ENCODE measurements around the gene TNS1.

Gene TNS1

GRCh38 chr2:217806482-217806765 lies 196.4 kb downstream of the TNS1 start:
- DNase-seq: no peak
- in situ Hi-C loops (cut with HindIII; ENCODE audit: low pct_ligation_motif_present, low pct_unique_long_range_greater_than_20kb, low sequenced_read_pairs): no loop called here

- in situ Hi-C loops (cut with HindIII; ENCODE audit: low pct_ligation_motif_present, low pct_unique_long_range_greater_than_20kb, low sequenced_read_pairs): no loop called here
- DNase-seq: no peak
Measured at GRCh38 chr2:217805668-217806481, 196.9 kb downstream of the TNS1 start.

DNA sequence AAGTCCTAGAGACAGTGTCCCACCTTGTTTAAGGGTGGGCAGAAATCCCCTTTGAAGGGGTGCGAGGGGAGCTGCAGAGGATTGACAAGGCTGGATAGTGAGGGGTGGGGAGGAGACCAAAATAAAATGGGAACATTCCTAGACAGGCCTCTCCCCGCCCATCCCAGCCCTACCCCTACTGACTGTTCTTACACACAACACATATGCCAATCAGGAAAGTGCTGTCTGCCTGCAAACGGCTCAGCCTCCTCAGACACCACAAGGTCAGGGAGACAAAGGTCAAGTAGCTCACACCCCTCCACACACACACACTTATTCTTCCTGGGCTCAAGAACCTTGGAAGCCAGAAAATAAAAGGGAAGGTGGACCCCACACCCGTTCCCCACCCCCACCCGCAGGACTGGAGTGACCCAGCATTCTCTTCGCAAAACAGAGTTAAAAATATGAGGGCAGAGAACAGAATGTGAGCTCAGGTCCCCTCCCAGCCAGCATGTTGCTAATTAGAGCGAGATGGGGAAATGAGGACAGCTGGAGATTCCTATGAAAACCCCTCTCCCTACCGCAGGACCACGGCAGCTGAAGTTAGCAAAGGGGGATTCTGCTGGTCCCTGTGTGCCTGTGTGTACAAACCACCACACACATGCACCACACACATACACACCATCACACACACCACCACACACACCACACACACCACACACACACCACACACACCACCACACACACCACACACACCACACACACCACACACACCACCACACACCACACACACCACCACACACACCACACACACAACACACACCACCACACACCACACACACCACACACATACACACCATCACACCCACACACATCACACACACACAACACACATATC lies 197.8 kb downstream of the TNS1 start:
- no peak for DNase-seq
- in situ Hi-C loops (cut with HindIII; ENCODE audit: low pct_ligation_motif_present, low pct_unique_long_range_greater_than_20kb, low sequenced_read_pairs): no loop called here

DNA sequence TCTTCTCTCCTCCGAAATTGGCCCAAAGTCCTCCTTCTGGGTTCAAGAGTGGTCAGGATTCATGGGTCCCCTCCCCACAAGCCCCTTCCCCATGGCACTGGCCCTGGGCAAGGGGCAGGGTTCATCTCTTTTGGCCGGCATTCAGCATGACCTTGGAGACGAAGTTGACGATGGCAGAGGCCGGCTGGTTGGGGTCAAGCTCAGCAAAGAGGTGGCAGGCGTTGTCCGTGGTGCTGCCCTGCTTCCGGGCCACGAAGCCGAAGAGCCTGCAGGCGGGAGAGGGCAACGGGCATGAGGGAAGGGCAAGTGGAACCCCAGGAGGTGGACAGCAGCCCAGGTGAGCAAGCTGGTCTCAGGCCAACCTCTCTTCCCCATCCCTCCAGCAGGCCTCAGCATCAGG lies 198.5 kb downstream of the TNS1 start:
- in situ Hi-C loops (cut with HindIII; ENCODE audit: low pct_ligation_motif_present, low pct_unique_long_range_greater_than_20kb, low sequenced_read_pairs): no loop called here
- DNase-seq: no peak

- DNase-seq: no peak
- in situ Hi-C loops (cut with HindIII; ENCODE audit: low pct_ligation_motif_present, low pct_unique_long_range_greater_than_20kb, low sequenced_read_pairs): no loop called here
Measured at GRCh38 chr2:217803653-217803960, 199.2 kb downstream of the TNS1 start.

GRCh38 chr2:217802876-217803652 lies 199.7 kb downstream of the TNS1 start:
- in situ Hi-C loops (cut with HindIII; ENCODE audit: low pct_ligation_motif_present, low pct_unique_long_range_greater_than_20kb, low sequenced_read_pairs): no loop called here
- DNase-seq: no peak

DNA sequence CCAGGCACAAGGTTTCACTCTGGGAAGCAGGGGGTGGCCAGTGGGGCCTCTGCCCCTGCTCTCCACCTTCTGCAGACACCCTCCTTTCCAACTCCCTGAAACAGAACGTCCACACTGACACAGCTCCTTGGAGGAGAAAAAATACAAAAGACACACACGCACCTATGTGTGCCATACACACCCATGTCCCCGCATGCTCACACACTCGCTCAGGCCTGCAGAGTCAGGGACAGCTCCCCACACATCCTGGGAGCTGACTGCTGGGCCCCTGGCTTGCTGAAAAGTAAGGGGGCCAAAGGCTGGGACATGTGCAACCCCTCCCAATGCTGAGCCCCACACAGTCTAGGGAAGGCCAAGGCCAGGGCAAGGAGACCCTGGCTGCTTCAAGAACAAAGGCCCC lies 200.5 kb downstream of the TNS1 start:
- no peak for DNase-seq
- in situ Hi-C loops (cut with HindIII; ENCODE audit: low pct_ligation_motif_present, low pct_unique_long_range_greater_than_20kb, low sequenced_read_pairs): no loop called here

GRCh38 chr2:217801711-217802110 lies 201.1 kb downstream of the TNS1 start:
- in situ Hi-C loops (cut with HindIII; ENCODE audit: low pct_ligation_motif_present, low pct_unique_long_range_greater_than_20kb, low sequenced_read_pairs): no loop called here
- DNase-seq: no peak

- in situ Hi-C loops (cut with HindIII; ENCODE audit: low pct_ligation_motif_present, low pct_unique_long_range_greater_than_20kb, low sequenced_read_pairs): no loop called here
- DNase-seq: no peak
Measured at GRCh38 chr2:217801115-217801531, 201.7 kb downstream of the TNS1 start.

DNA sequence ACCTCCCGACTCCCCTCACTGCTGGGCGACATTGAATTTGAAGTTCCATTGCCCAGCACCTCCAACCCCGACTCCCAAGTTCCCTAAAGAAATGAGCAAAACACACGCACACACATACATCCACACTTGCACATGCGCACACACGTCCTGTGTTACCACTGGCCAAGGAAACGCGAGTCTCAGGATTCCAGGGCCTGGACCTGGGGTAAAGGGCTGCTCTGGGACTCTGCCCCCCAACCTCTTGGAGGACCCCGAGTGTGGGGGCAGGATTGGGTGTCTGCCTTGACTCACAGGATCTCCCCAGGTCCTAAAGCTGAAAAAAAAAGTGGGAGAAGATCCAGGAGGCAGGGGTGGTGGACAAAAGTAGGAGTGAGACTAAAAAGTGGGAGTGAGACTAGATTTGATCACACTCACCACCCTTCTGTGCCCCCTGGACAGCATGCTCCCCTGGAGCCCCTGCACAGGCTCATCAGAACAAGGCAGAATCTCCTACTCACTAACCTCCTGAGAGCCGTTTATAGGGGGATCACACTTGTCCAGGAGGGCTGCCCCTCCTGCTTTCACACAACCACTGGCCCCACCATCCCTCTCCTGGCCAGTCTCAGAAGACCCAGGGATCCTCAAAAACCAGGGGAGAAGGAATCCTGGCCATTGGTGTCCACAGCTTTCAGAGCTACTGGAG lies 202.2 kb downstream of the TNS1 start:
- in situ Hi-C loops (cut with HindIII; ENCODE audit: low pct_ligation_motif_present, low pct_unique_long_range_greater_than_20kb, low sequenced_read_pairs): no loop called here
- no peak for DNase-seq

DNA sequence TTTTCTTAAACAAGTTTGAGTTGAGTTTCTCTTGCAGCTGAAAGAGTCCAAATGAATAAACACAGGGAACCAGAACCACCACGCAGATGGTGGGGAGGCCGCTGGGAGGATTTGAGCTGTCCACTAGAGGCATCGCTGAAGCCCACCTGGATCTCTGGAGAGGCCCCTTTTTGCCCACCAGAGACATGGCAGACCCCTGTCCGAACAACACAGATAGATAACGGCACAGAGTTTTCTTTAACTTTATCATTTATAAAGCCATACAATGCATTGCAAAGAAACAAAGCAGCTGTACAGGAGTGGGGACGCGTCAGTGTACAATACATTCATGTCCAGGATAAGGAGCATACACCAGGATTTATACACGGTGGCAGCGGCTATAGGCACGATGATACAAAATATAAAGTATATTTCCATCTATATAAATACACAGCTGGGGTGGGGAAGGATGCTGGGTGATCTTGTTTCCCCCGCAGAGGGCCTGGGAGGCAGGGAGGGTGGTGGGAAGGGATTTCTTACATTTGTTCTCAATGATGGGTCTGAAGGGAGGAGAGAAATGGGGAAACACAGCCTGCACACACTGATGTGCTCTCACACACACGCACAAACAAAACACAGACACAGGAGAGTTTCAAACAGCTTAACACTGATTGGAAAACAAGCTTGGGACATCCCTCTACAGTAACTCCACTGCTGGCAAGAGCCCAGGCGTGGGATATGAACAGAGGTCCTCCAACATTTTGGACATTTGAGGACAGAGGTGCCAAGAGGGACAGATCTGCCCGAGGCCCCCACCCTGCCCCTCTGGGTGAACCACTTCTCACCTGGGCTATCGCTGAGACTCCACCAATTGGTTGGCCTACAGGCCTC lies 203.0 kb downstream of the TNS1 start:
- in situ Hi-C loops (cut with HindIII; ENCODE audit: low pct_ligation_motif_present, low pct_unique_long_range_greater_than_20kb, low sequenced_read_pairs): no loop called here
- no peak for DNase-seq

- DNase-seq: no peak
- in situ Hi-C loops (cut with HindIII; ENCODE audit: low pct_ligation_motif_present, low pct_unique_long_range_greater_than_20kb, low sequenced_read_pairs): no loop called here
Measured at GRCh38 chr2:217798743-217799562, 203.8 kb downstream of the TNS1 start.

DNA sequence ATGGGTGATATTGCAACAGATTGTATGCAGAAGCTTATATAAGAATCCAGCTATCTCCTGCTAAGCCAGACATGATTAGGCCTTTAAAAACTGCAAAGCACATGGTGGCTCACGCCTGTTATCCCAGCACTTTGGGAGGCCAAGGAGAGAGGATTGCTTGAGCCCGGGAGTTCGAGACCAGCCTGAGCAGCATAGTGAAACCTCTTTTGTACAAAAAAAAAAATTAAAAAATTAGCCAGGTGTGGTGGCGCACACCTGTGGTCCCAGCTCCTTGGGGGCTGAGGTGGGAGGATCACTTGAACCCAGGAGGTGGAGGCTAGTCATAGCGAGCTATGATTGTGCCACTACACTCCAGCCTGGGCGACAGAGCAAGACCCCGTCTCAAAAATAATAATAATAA lies 204.6 kb downstream of the TNS1 start:
- no peak for DNase-seq
- in situ Hi-C loops (cut with HindIII; ENCODE audit: low pct_ligation_motif_present, low pct_unique_long_range_greater_than_20kb, low sequenced_read_pairs): no loop called here

DNA sequence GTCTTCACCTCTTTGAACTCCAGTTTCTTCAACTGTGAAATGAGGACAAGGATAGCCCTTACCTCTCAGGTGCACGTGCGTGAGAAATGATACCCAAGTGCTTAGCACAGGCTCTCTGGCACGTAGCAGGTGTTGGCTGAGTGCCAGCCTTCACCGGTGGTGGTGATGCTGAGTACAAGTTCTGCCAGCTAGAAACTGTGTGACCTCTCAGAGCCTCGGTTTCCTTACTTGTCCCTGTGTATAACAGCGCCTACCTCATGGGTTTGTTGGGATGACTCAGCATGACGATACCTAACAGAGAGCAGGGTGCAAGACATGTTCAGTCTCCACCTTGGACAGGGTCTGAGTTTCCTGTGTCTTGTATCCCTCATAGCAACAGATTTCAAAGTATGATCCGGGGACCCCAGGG lies 205.1 kb downstream of the TNS1 start:
- no peak for DNase-seq
- in situ Hi-C loops (cut with HindIII; ENCODE audit: low pct_ligation_motif_present, low pct_unique_long_range_greater_than_20kb, low sequenced_read_pairs): no loop called here

- in situ Hi-C loops (cut with HindIII; ENCODE audit: low pct_ligation_motif_present, low pct_unique_long_range_greater_than_20kb, low sequenced_read_pairs): no loop called here
- no peak for DNase-seq
Measured at GRCh38 chr2:217797165-217797564, 205.6 kb downstream of the TNS1 start.

DNA sequence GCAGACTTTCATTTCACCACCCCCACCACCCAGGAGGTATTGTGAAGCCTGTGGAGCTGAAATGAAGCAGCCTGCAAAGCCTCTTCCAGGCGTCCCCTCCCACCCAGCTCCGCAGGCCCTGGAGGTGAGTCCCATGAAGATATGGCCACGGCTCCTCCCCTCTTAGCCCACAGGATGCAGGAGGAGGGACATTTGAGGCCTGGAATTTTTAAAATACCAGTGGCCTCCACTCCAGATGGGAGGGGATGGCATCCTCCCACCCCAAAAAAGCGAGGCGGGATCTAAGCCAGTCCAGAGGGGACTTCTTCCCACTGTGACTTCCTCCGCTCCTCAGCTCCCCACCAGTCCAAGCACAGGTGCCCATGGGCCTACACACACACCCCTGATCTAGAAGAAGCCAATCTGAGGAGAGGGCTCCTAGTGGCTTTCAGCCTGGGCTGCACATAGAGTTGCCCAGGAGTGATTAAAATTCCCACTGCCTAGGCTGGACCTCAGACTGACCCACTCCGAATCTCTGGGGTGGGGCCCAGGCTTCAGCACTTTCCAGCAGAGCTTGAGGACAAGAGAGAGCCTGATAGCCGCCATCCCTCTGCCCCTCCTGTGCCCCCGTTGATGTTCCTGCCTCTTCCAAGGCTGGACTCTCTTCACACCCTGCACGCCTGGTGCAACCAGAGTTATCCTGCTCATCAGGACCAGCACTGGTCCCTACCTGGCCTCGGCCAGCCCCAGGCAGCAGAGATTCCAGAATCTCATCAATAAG lies 206.9 kb downstream of the TNS1 start:
- no peak for DNase-seq
- in situ Hi-C loops (cut with HindIII; ENCODE audit: low pct_ligation_motif_present, low pct_unique_long_range_greater_than_20kb, low sequenced_read_pairs): no loop called here

DNA sequence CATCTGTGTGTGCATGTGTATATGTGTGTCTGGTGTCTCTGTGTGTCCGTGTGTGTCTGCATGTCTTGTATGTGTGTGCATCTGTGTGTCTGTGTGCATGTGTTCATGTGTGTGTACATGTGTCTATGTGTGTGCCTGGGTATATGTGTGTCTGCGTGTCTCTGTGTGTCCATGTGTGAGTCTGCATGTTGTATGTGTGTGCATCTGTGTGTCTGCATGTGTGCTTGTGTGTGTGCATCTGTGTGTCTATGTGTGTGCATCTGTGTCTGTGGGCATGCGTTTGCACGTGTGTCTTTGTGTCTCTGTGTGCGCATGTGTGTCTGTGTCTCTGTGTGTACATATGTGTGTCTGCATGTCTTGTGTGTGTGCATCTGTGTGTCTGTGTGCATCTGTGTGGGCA lies 207.7 kb downstream of the TNS1 start:
- no peak for DNase-seq
- in situ Hi-C loops (cut with HindIII; ENCODE audit: low pct_ligation_motif_present, low pct_unique_long_range_greater_than_20kb, low sequenced_read_pairs): no loop called here
